GM19397 (cell line): Measurements from ENCODE around the gene CYP27B1.

ENCODE experiments used
- ATAC-seq: cut with Tn5 transposase; IDR thresholded peaks from one replicate; pipeline ENCODE4 v1.9.1; 2021; ENCODE audit warnings: mild to moderate bottlenecking, moderate library complexity; ENCODE audit not compliant: unreplicated experiment

The CYP27B1 gene

GRCh38 chr12:57767876-57768275 is 998 bp upstream of the CYP27B1 start:
- no peak for ATAC-seq

- no peak for ATAC-seq
These were observed 424 bp upstream of the CYP27B1 start for GRCh38 chr12:57767305-57767698.

- no peak for ATAC-seq
These were observed 997 bp downstream of the CYP27B1 start for GRCh38 chr12:57765698-57766463.

- ATAC-seq, result peak; percentile 64
These were observed 1.7 kb downstream of the CYP27B1 start for GRCh38 chr12:57765003-57765697.

GRCh38 chr12:57764662-57765002 is 2.2 kb downstream of the CYP27B1 start:
- peak; percentile 11 for ATAC-seq

GRCh38 chr12:57763881-57764661 is 2.8 kb downstream of the CYP27B1 start:
- no peak for ATAC-seq

GRCh38 chr12:57762463-57762862 is 4.4 kb downstream of the CYP27B1 start:
- no peak for ATAC-seq

GRCh38 chr12:57761391-57761998 is 5.4 kb downstream of the CYP27B1 start:
- no peak for ATAC-seq

GRCh38 chr12:57760347-57760982 is 6.4 kb downstream of the CYP27B1 start:
- ATAC-seq, result no peak

GRCh38 chr12:57759360-57759980 is 7.4 kb downstream of the CYP27B1 start:
- ATAC-seq, result no peak

GRCh38 chr12:57758552-57759359 is 8.1 kb downstream of the CYP27B1 start:
- no peak for ATAC-seq

GRCh38 chr12:57757771-57758170 is 9.1 kb downstream of the CYP27B1 start:
- no peak for ATAC-seq

- peak; percentile 18 for ATAC-seq
These were observed 10.2 kb downstream of the CYP27B1 start for GRCh38 chr12:57756406-57757341.

GRCh38 chr12:57755454-57756372 is 11.2 kb downstream of the CYP27B1 start:
- ATAC-seq, result no peak

GRCh38 chr12:57755194-57755453 is 11.8 kb downstream of the CYP27B1 start:
- no peak for ATAC-seq

GRCh38 chr12:57754411-57755193 is 12.3 kb downstream of the CYP27B1 start, which contains the start of gene MARCHF9:
TSS of gene MARCHF9 (plus strand) at chr12:57755103. CDS start at chr12:57755529, 426 bp downstream.
- no peak for ATAC-seq
